NCI-H2171 treated with DMSO at 0.1 percent for 48 hours (cell line): Measurements from ENCODE around the gene LONP1.
"Not testable (repeated sequence)": the region's sequence is repeated elsewhere in the genome, so short reads cannot be mapped to it uniquely, and the experiment has no call there.

Experiments
- DNase-seq: peaks from one replicate; lab custom pipeline; 2025; lab: John Stamatoyannopoulos, UW

The LONP1 gene

DNA sequence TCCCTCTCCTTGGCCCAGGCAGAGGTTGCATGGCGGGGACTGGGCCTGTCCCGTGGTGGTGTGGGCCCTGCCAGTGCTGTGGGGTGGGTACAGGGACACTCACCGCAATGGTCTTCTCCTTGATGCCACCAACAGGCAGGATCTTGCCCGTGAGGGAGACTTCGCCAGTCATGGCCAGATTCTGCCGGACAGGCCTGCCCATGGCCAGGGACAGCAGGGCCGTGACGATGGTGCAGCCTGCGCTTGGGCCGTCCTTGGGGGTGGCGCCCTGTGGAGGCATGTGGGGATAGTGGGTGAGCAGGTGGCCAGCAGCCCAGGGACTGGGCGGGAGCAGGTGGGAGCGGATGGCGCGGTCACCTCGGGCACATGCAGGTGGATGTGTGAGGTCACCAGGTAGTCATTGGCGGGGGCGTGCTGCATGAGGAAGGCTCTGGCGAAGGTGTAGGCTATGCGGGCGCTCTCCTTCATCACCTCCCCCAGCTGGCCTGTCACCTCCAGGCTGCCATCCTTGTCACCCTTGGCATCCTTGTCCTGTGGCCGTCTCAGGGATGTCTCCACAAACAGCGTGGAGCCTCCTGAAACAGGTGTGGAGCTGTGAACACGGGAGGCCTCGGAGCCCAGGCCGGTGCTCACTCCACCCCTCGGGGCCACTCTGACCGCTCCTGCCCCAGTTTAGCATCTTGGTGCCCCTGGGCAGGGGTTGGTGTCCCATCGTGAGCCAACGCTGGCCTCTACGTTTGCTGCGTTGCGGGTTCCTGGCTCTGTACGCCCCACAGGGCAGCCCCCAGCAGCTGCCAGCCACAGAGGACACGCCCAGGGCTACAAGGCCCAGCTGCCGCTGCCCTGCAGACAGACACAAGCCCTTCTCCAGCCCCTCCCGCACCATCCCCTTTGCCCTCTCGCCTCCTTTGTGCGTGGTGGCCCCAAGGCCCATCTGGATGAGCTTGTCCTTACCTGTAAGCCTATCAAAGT is 26.5 kb downstream of the LONP1 start:
- no peak for DNase-seq

DNA sequence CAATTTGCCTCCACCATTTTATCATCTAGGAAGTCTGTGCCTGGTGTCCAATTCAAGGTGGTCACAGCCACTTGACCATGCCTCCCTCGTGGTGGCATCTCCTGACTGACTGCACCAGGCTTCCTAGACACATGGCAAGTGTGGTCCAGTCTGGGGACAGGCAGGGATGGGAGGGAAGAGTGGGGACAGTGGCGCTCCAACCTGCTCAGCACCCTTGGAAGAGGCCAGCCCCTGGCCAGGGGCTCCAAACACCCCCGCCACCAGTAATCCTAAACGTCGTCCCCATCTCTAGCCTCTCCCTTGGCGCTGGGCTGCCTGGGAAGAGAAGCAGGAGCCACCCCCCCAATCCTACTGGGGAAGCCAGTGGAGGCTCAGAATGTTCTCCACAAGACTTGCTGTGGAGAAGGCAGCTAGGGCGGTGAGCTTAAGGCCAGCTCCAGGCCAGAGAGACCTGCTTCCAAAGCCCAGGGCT is 27.2 kb downstream of the LONP1 start:
- no peak for DNase-seq

DNA sequence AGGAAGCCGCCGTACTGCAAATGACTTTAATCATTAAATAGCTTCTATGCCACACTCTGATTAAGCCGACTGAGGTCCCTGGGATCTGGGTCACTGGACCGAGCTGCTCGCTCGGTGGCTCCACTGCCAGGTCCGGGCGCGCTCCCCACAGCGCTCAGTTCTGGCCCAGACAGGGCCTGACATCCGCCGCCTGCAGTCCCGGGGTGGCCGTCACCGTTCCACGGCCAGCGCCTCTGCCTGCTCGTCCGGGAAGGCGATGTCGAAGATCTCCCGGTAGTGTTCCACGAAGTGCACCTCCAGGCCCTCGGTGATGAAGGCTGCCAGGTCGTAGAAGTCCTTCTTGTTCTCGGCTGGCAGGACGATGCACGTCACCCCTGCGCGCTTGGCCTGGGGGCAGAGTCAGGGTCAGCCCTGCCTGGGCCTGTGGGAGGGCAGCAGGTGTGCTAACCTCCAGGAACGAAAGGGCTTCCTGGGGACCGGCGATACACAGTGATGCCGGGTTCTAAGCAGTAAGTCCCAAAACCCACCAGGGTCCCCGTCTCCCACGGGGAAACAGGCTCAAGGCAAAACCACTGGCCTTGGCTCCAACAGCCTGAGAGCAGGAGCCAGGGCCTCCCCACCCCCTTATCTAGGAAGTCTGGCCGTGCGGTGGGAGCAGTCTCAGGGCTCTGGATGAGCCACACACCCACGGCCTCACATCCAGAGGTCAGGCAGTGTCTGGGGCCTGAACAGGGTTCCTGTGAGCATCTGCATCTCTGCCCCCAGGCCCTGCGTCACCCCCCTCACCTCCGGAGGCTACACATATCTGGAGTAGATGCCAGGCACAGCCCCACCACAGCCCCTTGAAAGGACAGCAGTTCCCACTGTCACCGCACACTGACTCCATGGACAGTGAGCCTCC is 27.9 kb downstream of the LONP1 start:
- DNase-seq: no peak

DNA sequence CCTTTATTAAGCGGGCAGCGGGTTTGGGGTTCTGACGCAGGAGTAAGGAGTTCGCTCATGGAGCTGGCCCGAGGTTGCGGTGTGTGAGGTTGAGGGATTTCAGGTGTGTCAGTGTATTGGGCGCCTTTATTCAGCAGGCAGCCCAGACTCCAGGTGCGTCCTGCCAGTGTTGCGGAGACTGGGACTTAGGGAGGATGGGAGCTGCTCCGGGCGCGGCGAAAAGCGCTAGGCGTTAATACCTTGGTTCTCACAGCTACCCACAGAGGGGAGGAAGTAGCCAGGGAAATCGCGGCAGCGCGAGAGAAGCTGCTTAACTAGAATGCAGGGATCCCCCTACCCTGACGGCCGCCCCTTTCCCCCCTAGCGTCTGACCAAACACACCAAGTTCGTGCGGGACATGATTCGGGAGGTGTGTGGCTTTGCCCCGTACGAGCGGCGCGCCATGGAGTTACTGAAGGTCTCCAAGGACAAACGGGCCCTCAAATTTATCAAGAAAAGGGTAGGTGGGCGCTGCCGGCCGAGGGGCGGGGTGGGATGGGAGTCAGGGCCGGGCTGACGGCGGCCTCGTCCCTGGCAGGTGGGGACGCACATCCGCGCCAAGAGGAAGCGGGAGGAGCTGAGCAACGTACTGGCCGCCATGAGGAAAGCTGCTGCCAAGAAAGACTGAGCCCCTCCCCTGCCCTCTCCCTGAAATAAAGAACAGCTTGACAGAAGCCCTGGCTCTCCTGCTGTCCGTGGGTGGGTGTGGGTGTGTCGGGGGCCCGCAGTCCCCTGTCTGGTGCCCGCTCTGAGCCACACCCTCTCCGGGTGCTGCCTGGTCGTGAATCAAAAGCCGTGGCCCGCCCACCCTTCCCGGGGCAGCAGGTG is 28.8 kb downstream of the LONP1 start:
- peak; percentile 39 for DNase-seq

DNA sequence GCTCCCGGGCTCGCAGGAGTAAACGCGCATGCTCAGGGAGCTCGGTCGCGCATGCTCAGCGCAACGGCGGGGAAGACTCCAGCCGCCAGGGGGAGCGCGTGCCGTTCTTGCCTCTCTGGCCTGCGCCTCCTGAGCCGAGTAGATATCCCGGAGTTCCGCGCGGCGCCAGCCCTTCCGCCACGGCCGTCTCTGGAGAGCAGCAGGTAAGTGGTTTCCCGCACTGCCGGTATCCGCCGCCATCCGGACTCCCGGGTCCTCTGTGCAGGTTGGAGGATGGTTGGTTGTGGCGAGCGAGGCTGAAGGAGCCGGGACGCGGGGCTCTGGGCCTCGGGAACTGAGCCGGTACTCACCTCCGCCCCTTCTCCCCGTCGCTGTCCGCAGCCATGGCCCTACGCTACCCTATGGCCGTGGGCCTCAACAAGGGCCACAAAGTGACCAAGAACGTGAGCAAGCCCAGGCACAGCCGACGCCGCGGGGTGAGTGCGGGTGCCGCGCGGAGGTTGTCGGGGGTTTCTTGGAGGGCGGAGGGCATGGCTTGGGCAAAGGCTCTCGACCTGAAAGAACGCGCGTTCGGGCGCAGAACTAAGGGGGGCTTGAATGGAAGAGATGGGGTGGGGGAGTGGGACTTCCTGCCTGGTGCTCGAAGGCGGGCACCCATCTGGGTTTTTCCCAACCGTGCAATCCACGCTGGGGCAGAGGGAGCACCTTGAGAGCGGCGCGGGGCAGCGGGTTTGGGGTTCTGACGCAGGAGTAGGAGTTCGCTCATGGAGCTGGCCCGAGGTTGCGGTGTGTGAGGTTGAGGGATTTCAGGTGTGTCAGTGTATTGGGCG is 29.6 kb downstream of the LONP1 start, which contains the start of gene RPL36:
Gene RPL36 (plus strand): TSS at position 171 of the 830 bp plus-strand sequence. CDS start 213 bp downstream, at position 384.
- DNase-seq: peak; percentile 96

DNA sequence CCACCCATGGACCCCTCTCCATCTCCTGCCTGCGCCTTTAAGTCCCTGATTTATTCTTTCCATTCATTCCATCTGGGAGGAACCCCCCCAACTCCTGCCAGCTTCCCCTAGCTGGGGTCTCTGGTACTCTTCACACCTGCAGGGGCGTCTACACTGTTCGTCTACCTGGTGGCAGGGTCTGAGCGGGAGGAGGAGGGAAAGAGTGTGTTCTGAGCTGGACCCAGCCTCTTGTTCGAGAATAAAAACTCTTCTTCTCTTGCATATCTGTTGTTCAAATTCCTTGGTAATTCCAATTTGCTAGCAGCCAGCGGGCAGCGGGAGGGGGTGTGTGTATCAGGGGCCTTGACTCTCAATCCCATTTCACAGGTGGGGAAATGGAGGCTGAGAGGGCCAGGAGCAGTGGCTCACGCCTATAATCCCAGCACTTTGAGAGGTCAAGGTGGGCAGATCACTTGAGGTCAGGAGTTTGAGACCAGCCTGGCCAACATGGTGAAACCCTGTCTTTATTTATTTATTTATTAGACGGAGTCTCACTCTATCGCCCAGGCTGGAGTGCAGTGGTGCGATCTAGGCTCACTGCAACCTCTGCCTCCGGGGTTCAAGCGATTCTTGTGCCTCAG is 31.6 kb downstream of the LONP1 start:
- DNase-seq: not testable (repeated sequence)

DNA sequence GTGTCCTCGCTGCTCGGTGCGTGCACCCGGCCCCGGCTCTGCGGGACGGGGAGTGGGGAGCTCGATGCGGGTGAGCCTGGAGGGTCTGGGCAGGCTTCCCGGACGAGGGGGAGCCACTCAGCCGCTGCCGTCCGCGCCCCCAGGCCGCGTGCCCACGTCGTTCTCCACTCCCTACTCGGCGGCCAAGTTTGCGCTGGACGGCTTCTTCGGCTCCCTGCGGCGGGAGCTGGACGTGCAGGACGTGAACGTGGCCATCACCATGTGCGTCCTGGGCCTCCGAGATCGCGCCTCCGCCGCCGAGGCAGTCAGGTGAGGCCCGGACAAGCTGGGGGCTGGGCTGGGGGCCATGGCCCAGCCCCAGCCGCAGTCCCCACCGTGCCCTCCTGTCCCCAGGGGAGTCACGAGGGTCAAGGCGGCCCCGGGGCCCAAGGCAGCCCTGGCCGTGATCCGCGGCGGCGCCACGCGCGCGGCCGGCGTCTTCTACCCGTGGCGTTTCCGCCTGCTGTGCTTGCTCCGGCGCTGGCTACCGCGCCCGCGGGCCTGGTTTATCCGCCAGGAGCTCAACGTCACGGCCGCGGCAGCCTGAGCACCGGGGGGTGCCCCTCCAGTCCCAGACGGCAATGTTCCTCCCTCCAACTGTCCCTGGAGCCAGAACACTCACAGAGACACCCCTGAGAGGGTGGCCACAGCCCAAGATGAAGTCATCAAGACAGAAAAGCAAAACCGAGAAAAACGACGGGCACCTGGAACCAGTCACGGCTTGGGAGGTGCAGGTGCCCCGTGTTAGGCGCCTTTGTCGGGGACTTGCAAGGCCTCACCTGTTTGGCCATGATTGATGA is 32.4 kb downstream of the LONP1 start:
- DNase-seq: no peak

DNA sequence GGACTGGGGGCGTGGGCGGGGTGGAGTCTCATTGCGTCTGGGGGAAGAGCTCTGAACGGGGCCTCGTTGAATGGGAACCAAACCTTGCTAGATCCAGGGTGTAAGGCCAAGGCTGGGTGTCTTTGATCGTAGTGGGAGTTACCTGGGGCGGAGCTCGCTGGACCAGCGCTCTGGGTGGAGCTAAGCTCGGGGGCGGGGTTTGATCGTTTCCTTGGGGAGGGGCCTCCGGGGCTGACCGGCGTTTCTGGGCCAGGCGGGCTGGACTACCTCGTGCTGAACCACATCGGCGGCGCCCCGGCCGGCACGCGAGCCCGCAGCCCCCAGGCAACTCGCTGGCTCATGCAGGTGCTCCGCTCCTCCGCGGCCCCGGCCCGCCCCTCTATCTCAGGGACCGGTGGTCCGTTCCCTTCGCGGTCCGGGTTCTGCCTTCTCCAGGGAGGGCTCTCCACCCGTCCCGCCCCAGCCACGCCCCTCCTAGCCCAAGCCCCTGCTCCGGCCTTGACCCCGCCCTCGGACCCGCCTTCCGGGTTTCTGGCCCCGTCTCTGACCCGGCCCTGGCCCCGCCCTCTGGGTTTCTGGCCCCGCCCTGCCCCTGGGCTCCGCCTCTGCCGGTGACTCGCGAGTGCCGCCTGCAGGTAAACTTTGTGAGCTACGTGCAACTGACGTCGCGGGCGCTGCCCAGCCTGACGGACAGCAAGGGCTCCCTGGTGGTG is 33.1 kb downstream of the LONP1 start:
- DNase-seq: peak; percentile 89

DNA sequence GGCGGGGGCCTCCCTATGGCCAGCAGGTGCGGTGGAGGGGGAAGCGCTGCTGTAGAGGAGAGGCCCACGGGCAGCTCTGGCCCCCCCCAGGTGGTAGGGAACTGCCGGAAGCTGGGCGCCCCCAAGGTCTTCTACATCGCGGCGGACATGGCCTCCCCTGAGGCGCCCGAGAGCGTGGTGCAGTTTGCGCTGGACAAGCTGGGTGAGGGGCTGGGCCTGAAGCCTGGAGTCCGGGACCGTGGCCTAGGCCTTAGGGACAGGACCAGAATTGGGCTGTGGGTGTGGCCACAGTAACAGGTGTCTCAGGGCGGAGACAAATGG is 33.7 kb downstream of the LONP1 start:
- no peak for DNase-seq

DNA sequence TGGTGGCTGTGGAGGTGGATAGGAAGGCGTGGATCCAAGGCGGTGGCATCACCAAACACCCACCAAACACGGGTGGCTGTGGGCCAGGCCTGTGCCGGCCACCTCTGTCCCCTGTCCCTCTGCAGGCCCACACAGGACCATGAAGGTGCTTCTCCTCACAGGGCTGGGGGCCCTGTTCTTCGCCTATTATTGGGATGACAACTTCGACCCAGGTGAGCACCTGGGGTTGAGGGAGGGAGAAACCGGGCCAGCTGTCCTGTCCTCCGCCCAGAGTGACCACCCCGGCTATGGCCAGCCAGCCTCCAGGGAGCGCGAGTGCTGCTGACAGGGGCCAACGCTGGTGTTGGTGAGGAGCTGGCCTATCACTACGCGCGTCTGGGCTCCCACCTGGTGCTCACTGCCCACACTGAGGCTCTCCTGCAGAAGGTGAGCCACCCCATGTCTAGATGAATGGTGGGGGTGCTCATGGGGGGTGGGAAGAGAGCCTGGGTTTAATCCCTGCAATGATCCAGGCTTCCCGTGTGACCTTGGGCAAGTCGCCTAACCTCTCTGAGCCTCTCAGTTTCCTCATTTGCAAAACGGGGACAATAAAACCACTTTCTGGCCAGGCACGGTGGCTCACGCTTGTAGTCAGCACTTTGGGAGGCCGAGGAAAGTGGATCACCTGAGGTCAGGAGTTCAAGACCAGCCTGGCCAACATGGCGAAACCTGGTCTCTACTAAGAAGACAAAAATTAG is 35.1 kb downstream of the LONP1 start:
- DNase-seq: no peak

DNA sequence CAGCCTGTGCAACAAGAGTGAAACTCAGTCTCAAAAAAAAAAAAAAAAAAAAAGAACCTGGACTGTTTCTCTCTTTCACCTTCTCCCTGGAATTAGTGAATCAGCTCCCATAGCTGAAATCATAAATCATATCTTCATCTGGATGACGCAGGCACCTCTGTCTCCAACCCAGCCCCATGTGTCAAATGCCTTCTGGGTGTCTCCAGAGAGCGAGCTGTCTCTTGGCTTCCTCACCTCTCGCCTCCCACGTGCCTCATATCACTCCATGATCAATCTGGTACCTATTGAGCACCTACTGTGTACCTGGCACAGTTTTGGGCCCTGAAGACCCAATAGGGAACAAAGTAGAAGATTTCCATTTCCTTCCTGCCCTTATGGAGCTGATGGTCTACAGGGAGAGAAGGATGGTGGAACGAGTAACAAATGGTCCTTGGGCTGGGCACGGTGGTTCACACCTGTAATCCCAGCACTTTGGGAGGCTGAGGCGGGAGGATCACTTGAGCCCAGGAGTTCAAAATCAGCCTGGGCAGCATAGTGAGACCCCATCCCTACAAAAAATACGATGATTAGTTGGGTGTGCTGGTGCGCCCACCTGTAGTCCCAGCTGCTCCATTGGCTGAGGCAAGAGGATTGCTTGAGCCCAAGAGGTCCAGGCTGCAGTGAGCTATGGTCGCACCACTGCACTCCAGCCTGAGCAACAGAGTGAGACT is 36.6 kb downstream of the LONP1 start:
- DNase-seq: no peak

DNA sequence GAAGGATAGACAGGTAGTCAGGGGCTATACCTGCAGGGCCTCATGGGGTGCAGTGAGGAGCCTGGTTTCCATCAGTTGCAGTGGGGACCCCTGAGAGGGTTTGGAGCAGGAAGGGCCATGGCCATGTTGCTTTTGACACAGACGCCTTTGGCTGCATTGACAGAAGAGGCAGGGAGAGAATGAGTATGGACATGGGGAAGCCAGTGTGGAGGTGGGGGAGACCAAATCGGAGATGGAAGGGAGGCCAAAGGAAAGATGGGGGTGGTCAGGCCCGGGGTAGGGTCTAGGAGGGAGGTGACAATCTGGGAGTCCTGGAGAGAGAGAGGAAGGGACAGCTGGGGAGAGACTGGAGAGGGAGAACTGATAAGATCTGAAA is 37.9 kb downstream of the LONP1 start:
- no peak for DNase-seq

DNA sequence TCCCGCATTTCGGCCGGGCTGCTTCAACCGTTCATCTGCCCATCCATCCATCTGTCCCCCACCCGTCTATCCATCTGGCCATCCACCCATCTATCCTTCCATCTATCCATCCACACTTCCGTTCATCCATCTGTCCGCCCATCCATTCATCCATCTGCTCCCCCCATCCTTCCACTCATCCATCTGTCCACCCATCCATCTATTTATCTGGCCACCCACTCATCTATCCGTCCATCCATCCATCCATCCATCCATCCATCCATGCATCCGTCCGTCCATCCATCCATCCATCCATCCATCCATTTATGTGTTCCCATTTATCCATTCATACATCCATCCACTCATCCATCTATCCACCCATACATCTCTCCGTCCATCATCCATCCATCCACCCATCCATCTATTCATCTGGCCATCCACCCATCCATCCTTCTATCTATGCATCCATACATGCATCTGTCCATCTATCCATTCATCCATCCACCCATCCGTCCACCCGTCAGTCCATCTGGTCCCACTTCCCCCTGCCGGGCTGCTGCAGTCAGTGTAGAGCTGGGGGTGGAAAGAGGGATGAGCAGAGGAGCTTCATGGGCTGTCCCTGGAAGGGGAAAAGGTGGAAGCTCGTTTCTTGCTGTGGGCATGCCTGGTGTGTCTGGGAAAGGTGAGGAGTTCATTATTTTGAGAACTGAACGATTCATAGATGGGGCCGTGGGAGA is 38.4 kb downstream of the LONP1 start:
- DNase-seq: no peak

DNA sequence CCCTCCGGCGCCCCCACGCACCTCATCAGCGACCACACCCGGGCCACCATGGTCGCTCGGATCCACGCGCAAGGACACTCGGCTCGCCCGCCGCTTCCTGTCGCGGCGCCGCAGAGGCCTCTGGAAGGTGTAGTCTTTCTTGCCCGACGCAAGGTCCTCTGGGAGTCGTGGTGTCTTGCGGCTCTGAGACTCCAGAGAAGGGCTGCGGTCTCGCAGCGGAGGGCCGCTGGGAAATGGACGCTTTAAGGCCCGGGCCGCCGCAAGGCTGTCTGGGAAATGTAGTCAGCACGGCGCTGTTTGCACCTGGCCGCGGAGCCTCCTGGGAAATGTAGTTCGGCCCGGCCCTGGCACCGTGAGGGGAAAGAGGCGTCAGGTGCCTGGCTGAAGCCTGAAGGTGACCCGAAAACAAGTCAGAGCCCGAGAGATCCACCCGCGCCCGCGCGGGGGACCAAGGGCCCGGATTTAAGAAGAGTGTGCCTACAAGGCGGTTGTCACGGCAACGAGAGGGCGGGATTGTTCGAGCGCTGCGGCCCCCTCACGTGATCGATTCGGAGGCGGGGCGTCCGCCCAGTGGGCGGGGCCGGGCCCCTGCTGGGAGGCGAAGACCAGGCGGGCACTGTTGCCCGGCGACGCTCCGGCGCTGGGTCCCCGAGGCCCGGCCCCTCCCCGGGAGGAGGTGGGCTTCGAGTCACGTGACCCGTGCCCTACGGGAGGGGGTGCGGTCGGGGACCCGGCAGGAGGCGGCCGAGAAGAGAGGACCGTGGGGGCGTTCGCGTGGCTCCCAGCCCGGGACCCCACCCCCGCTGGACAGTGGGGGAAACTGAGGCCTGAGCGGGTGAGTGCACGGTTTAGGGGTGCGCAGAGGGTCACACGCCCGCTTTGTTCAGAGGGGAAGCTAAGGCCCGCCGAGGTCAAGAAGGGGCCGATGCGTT is 39.2 kb downstream of the LONP1 start, which contains the start of the genes HSD11B1L and MICOS13:
Gene HSD11B1L (plus strand): TSS at position 591 of the 932 bp plus-strand sequence. CDS start 3,806 bp downstream, outside the sequence.
Gene MICOS13 (minus strand): TSS at position 80 of the 932 bp plus-strand sequence. CDS start 30 bp downstream, at position 50.
- peak; percentile 99 for DNase-seq

DNA sequence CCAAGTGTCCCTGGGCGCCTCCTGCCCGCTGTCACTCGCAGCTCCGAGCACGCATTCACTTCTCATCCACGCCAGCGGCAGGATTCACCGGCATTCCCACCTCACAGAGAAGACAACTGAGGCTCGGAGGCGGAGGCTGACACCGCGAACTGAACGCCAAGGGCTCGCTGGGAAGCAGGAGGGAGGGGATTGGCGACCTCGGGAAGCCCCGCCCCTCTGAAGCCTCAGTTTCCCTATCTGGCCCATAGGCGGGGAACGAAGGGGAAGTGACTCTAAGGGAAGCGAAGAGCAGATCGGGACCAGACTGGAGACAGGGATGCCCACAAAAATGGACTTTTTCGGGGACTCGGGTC is 39.9 kb downstream of the LONP1 start:
- no peak for DNase-seq
